ENCODE results near the gene FCHSD2.

The FCHSD2 gene

GRCh38 chr11:73152086-73152853 is 10.2 kb upstream of the FCHSD2 start:
- Histone ChIP-seq H3K27me3 (ENCODE audit: low read depth) (no peaks in the 10 kb centered on the region), H3K9me3 (no peaks in the 10 kb centered on the region), H3K4me3 (no peak overlapping the region), H3K4me1 (no peaks in the 10 kb centered on the region), H3K36me3 (replicated peaks) (no peaks in the 10 kb centered on the region)
- in situ Hi-C loops (cut with MboI; ENCODE audit: low sequenced_read_pairs): no loop called here
- no peak for DNase-seq (ENCODE audit: low spot score in 2 of 2)

GRCh38 chr11:73151416-73151815 is 9.3 kb upstream of the FCHSD2 start:
- Histone ChIP-seq H3K27me3 (ENCODE audit: low read depth) (no peaks in the 10 kb centered on the region), H3K9me3 (no peaks in the 10 kb centered on the region), H3K4me1 (no peaks in the 10 kb centered on the region), H3K4me3 (no peak overlapping the region), H3K36me3 (replicated peaks) (no peaks in the 10 kb centered on the region)
- in situ Hi-C loops (cut with MboI; ENCODE audit: low sequenced_read_pairs): no loop called here
- no peak for DNase-seq (ENCODE audit: low spot score in 2 of 2)

GRCh38 chr11:73149105-73149504 is 7.0 kb upstream of the FCHSD2 start:
- Histone ChIP-seq H3K4me1 (no peaks in the 10 kb centered on the region), H3K27me3 (ENCODE audit: low read depth) (no peaks in the 10 kb centered on the region), H3K36me3 (replicated peaks) (no peaks in the 10 kb centered on the region), H3K9me3 (no peaks in the 10 kb centered on the region), H3K4me3 (no peak overlapping the region)
- in situ Hi-C loops (cut with MboI; ENCODE audit: low sequenced_read_pairs): no loop called here
- no peak for DNase-seq (ENCODE audit: low spot score in 2 of 2)

- in situ Hi-C loops (cut with MboI; ENCODE audit: low sequenced_read_pairs): no loop called here
- no peaks in the 10 kb centered on the region for H3K9me3 ChIP-seq
- no peaks in the 10 kb centered on the region for H3K36me3 ChIP-seq (replicated peaks)
- no peak for DNase-seq (ENCODE audit: low spot score in 2 of 2)
- no peak overlapping the region for H3K4me3 ChIP-seq
- no peaks in the 10 kb centered on the region for H3K27me3 ChIP-seq (ENCODE audit: low read depth)
- no peaks in the 10 kb centered on the region; the same call in 1 of the 2 replicates for H3K4me1 ChIP-seq
Measured at GRCh38 chr11:73147771-73148681, 5.9 kb upstream of the FCHSD2 start.

- no peak for DNase-seq (ENCODE audit: low spot score in 2 of 2)
- no peaks in the 10 kb centered on the region; the same call in 1 of the 2 replicates for H3K4me1 ChIP-seq
- H3K36me3 ChIP-seq (replicated peaks): no peaks in the 10 kb centered on the region
- no peaks in the 10 kb centered on the region for H3K27me3 ChIP-seq (ENCODE audit: low read depth)
- in situ Hi-C loops (cut with MboI; ENCODE audit: low sequenced_read_pairs): no loop called here
- H3K4me3 ChIP-seq: no peak overlapping the region
- no peaks in the 10 kb centered on the region for H3K9me3 ChIP-seq
Measured at GRCh38 chr11:73145986-73146575, 4.0 kb upstream of the FCHSD2 start.

- Histone ChIP-seq H3K4me3 (peak overlapping the region; percentile 86), H3K4me1 (peaks cover 9% of the 10 kb centered on the region), H3K27me3 (ENCODE audit: low read depth) (no peaks in the 10 kb centered on the region), H3K36me3 (replicated peaks) (no peaks in the 10 kb centered on the region; the same call in 1 of the 2 replicates), H3K9me3 (no peaks in the 10 kb centered on the region)
- in situ Hi-C loops (cut with MboI; ENCODE audit: low sequenced_read_pairs): no loop called here
- DNase-seq (ENCODE audit: low spot score in 2 of 2): no peak
Measured at GRCh38 chr11:73143126-73143838, 1.2 kb upstream of the FCHSD2 start.

GRCh38 chr11:73141309-73142127 is 600 bp downstream of the FCHSD2 start:
- H3K9me3 ChIP-seq: no peaks in the 10 kb centered on the region
- in situ Hi-C loops (cut with MboI; ENCODE audit: low sequenced_read_pairs): no loop called here
- H3K4me1 ChIP-seq: peaks cover 9% of the 10 kb centered on the region
- H3K27me3 ChIP-seq (ENCODE audit: low read depth): no peaks in the 10 kb centered on the region
- peak overlapping the region; percentile 86 for H3K4me3 ChIP-seq
- no peaks in the 10 kb centered on the region; the same call in 1 of the 2 replicates for H3K36me3 ChIP-seq (replicated peaks)
- DNase-seq (ENCODE audit: low spot score in 2 of 2): peak; percentile 67 to 85

GRCh38 chr11:73141031-73141308 is 1.1 kb downstream of the FCHSD2 start:
- peaks cover 13% of the 10 kb centered on the region for H3K4me1 ChIP-seq

GRCh38 chr11:73140213-73141030 is 1.7 kb downstream of the FCHSD2 start:
- in situ Hi-C loops (cut with MboI; ENCODE audit: low sequenced_read_pairs): no loop called here
- H3K36me3 ChIP-seq (replicated peaks): no peaks in the 10 kb centered on the region; the same call in 1 of the 2 replicates

More at GRCh38 chr11:73141031-73141308, 1.1 kb downstream of the FCHSD2 start:
- in situ Hi-C loops (cut with MboI; ENCODE audit: low sequenced_read_pairs): no loop called here
- no peaks in the 10 kb centered on the region for H3K27me3 ChIP-seq (ENCODE audit: low read depth)
- no peaks in the 10 kb centered on the region; the same call in 1 of the 2 replicates for H3K36me3 ChIP-seq (replicated peaks)
- peak overlapping the region; percentile 86 for H3K4me3 ChIP-seq
- DNase-seq (ENCODE audit: low spot score in 2 of 2): no peak
- no peaks in the 10 kb centered on the region for H3K9me3 ChIP-seq

GRCh38 chr11:73139476-73140198 is 2.5 kb downstream of the FCHSD2 start:
- Histone ChIP-seq H3K36me3 (replicated peaks) (no peaks in the 10 kb centered on the region; the same call in 1 of the 2 replicates), H3K4me1 (peaks cover 20% of the 10 kb centered on the region), H3K4me3 (peak overlapping the region; percentile 86), H3K9me3 (no peaks in the 10 kb centered on the region), H3K27me3 (ENCODE audit: low read depth) (no peaks in the 10 kb centered on the region)
- in situ Hi-C loops (cut with MboI; ENCODE audit: low sequenced_read_pairs): no loop called here
- no peak for DNase-seq (ENCODE audit: low spot score in 2 of 2)

More at GRCh38 chr11:73140213-73141030, 1.7 kb downstream of the FCHSD2 start:
- DNase-seq (ENCODE audit: low spot score in 2 of 2): peak; percentile 19 to 51
- Histone ChIP-seq H3K4me3 (peak overlapping the region; percentile 86), H3K27me3 (ENCODE audit: low read depth) (no peaks in the 10 kb centered on the region), H3K9me3 (no peaks in the 10 kb centered on the region), H3K4me1 (peaks cover 17% of the 10 kb centered on the region)

GRCh38 chr11:73137944-73138274 is 4.2 kb downstream of the FCHSD2 start:
- DNase-seq (ENCODE audit: low spot score in 2 of 2): no peak
- H3K4me1 ChIP-seq: peaks cover 20% of the 10 kb centered on the region
- in situ Hi-C loops (cut with MboI; ENCODE audit: low sequenced_read_pairs): no loop called here
- H3K9me3 ChIP-seq: no peaks in the 10 kb centered on the region
- no peaks in the 10 kb centered on the region for H3K27me3 ChIP-seq (ENCODE audit: low read depth)
- H3K36me3 ChIP-seq (replicated peaks): no peaks in the 10 kb centered on the region; the same call in 1 of the 2 replicates
- H3K4me3 ChIP-seq: no peak overlapping the region

All from HAP-1 (cell line).